Uterus (tissue), 2 donors: Measurements from ENCODE around the gene RBFOX1.

Source experiments
- POLR2A ChIP-seq, 2 donors: fragments of 450-650 bp; IDR thresholded peaks; one replicate each; pipeline ENCODE4 v1.6.1; 2016; ENCODE audit warnings: antibody characterized with exemption in 2 of 2, mild to moderate bottlenecking in 1 of 2, moderate library complexity in 1 of 2
- TF ChIP-seq, protein P1 (sequence below), 4 experiments: fragments of 200-600 bp in 2 of 4; fragments of 450-650 bp in 2 of 4; sonication (generic) in 2 of 4; IDR thresholded peaks; one replicate each; pipeline ENCODE4 v1.5.1; 2016 to 2019; ENCODE audit warnings: antibody characterized with exemption in 4 of 4, mild to moderate bottlenecking in 2 of 4, moderate library complexity in 1 of 4

DNA sequence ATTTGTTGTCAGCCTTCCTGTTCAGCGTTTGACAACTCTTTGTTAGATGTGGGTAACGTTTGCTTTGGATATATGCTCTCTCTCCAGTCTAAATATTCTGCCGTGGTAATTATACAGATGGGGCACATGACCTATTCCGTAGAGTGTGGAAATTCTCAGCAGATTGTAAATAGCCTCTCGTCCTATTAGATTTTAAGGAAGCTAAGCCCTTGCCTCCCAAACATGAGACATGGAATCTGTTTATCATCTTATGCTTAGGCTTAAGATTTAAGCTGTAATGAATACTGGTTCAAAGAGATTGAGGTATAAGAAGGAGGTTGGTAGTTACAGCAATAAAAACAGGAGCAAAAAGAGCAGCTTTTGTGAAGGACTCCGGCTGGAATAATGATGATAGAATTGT, 87.4 kb downstream of the RBFOX1 start:
- TF ChIP-seq, protein P1, sequence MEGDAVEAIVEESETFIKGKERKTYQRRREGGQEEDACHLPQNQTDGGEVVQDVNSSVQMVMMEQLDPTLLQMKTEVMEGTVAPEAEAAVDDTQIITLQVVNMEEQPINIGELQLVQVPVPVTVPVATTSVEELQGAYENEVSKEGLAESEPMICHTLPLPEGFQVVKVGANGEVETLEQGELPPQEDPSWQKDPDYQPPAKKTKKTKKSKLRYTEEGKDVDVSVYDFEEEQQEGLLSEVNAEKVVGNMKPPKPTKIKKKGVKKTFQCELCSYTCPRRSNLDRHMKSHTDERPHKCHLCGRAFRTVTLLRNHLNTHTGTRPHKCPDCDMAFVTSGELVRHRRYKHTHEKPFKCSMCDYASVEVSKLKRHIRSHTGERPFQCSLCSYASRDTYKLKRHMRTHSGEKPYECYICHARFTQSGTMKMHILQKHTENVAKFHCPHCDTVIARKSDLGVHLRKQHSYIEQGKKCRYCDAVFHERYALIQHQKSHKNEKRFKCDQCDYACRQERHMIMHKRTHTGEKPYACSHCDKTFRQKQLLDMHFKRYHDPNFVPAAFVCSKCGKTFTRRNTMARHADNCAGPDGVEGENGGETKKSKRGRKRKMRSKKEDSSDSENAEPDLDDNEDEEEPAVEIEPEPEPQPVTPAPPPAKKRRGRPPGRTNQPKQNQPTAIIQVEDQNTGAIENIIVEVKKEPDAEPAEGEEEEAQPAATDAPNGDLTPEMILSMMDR (IDR thresholded peaks at IDR 0.05): no peak
- no peak for TF ChIP-seq POLR2A (IDR thresholded peaks at IDR 0.05)
